ENCODE results near the gene VPS37D. TPM values are rescaled to one million over a fixed set of nuclear protein-coding genes. Genes with fewer than 3 reads are reported as not detected.

The VPS37D gene, protein sequence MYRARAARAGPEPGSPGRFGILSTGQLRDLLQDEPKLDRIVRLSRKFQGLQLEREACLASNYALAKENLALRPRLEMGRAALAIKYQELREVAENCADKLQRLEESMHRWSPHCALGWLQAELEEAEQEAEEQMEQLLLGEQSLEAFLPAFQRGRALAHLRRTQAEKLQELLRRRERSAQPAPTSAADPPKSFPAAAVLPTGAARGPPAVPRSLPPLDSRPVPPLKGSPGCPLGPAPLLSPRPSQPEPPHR
- polyA plus RNA-seq (2012; rRNA removed): 5.7 and 7.4 TPM in 2 replicates
- 3.7 and 5.9 TPM in 2 replicates for polyA plus RNA-seq (2012; cell fraction: cytosol; rRNA removed)
- 5.7 and 10.9 TPM in 2 replicates for polyA plus RNA-seq (2012; cell fraction: nucleus; rRNA removed)

DNA sequence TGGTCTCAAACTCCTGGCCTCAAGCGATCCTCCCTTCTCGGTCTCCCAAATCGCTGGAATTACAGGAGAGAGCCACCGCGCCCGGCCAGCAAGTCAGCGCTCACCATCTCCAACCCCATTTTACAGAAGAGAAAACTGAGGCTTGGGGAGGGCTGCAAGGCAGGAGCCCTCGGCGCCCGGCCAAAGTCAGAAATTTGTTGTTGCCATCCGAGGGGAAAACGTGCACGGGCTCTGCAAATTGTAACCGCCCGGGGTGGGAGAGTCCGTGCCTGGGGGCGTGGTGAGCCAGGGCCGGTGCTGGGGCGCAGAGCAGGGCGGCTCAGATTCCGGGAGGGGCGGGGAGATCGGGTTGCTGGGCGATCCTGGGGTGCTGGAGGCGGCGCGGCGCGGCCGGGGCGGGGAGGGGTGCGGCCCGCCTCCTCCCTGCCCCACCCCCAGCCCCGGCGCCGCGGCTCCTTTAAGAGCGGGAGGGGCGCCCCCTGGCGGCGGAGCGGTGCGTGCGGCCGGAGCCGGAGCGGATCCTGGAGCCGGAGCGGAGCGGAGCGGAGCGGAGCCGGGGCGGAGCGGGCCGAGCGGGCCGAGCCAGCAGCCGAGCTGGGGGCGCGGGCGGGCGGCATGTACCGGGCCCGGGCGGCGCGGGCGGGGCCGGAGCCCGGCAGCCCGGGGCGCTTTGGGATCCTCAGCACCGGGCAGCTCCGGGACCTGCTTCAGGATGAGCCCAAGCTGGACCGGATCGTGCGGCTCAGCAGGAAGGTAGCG, at the start of gene VPS37D:
Gene VPS37D (plus strand): TSS at position 488 of the 759 bp plus-strand sequence. CDS start 128 bp downstream, at position 616.
- Histone ChIP-seq H3K79me2 (ENCODE audit: insufficient read depth) (0 out of 2 replicates have a peak, but pooled peaks cover 4% of the 10 kb centered on the region), H3F3A (replicated peaks; ENCODE audit: insufficient read depth) (peaks cover 6% of the 10 kb centered on the region), H3K27me3 (ENCODE audit: insufficient read depth) (0 out of 2 replicates have a peak, but pooled peaks cover 6% of the 10 kb centered on the region), H3K4me1 (ENCODE audit: control insufficient read depth in 1 of 2, insufficient read depth in 2 of 2, low read depth in 1 of 2, low read length in 1 of 2) (peaks cover 0 to 8% of the 10 kb centered on the region in 2 experiments; a peak in 1 of 4 replicates), H3K9ac (peak within 1 kb of the TSS; percentile 73), H3K27ac (ENCODE audit: low read depth in 2 of 2, low read length in 1 of 2) (peak within 1 kb of the TSS in 1 of 2 experiments; percentile 22; a peak in 1 of 4 replicates), H3K36me3 (replicated peaks in 1 of 2; ENCODE audit: control insufficient read depth in 1 of 2, insufficient read depth in 2 of 2, low read length in 1 of 2) (peaks cover 0 to 2% of the 10 kb centered on the region in 2 experiments), H3K4me3 (ENCODE audit: low read depth in 2 of 2, low read length in 1 of 2) (peak within 1 kb of the TSS; percentile 70 to 75), H3K9me2 (no peaks in the 10 kb centered on the region), H3K4me2 (peak within 1 kb of the TSS; percentile 93), H2AFZ (ENCODE audit: low read depth) (peak within 1 kb of the TSS; percentile 77), H3K9me3 (no peaks in the 10 kb centered on the region), H4K20me1 (ENCODE audit: insufficient read depth) (no peaks in the 10 kb centered on the region)
- TF ChIP-seq NFIC (IDR thresholded peaks at IDR 0.05; ENCODE audit: borderline replicate concordance) (0 out of 2 replicates have a peak, but pooled peaks have one; percentile 19), RAD21 (IDR thresholded peaks at IDR 0.05; ENCODE audit: low read length) (peak; percentile 64), PBX3 (IDR thresholded peaks at IDR 0.05) (peak; percentile 12; the same call in 1 of the 2 replicates), CTCF (IDR thresholded peaks at IDR 0.05) (peak; percentile 70), NRF1 (IDR thresholded peaks at IDR 0.05; ENCODE audit: low read depth, low read length) (peak; percentile 40; the same call in 1 of the 2 replicates), TAF1 (IDR thresholded peaks at IDR 0.05; ENCODE audit: borderline replicate concordance, low read depth, low read length) (peak; percentile 76; the same call in 1 of the 2 replicates), FOXJ3 (CRISPR knock-in tag; IDR thresholded peaks at IDR 0.05) (no peak), EP300 (IDR thresholded peaks at IDR 0.05; ENCODE audit: borderline replicate concordance in 1 of 2, low read depth in 1 of 2, low read length in 1 of 2) (peak in 1 of 2 experiments; percentile 27; a peak in 2 of 4 replicates), EZH2phosphoT487 (IDR thresholded peaks at IDR 0.05; ENCODE audit: borderline replicate concordance, low read depth) (no peak), MXI1 (IDR thresholded peaks at IDR 0.05; ENCODE audit: low read depth, low read length) (peak; percentile 76; the same call in 1 of the 2 replicates), FOXM1 (IDR thresholded peaks at IDR 0.05; ENCODE audit: low read depth) (0 out of 2 replicates have a peak, but pooled peaks have one; percentile 36), REST (IDR thresholded peaks at IDR 0.05; ENCODE audit: low read depth, low read length) (no peak), SMC3 (IDR thresholded peaks at IDR 0.05; ENCODE audit: low read depth, low read length) (peak; percentile 87)
- TF ChIP-seq, protein P1, sequence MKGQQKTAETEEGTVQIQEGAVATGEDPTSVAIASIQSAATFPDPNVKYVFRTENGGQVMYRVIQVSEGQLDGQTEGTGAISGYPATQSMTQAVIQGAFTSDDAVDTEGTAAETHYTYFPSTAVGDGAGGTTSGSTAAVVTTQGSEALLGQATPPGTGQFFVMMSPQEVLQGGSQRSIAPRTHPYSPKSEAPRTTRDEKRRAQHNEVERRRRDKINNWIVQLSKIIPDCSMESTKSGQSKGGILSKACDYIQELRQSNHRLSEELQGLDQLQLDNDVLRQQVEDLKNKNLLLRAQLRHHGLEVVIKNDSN (IDR thresholded peaks at IDR 0.05; ENCODE audit: borderline replicate concordance, low read depth): no peak
- TF ChIP-seq, protein P2, sequence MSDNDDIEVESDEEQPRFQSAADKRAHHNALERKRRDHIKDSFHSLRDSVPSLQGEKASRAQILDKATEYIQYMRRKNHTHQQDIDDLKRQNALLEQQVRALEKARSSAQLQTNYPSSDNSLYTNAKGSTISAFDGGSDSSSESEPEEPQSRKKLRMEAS (IDR thresholded peaks at IDR 0.05; ENCODE audit: low read depth): peak; percentile 69
- ChIA-PET CTCF (interaction anchor here (0.6 to 7.9 kb wide), 43 partner anchors 8 to 187 kb away, joined by 3 to 125 read pairs (median 4); partner anchors contain the start of genes MLXIPL, STX1A and TBL2), POLR2A (interaction anchor here (1.3 to 1.5 kb wide), 2 partner anchors 58 to 61 kb away, joined by 3 to 4 read pairs; no protein-coding TSS in a partner anchor)
- peak; percentile 100 for DNase-seq
- under 1% methylated on average over 39 of the region's 79 CpGs for WGBS (ENCODE audit: low lambda C conversion rate)

All from SK-N-SH (cell line).